ENCODE results near the gene SLC9A9. TPM values are rescaled to one million over a fixed set of nuclear protein-coding genes. Genes with fewer than 3 reads are reported as not detected.

The SLC9A9 gene
- polyA plus RNA-seq, 1 of the 3 experiments (the other 2 are of a cell fraction): 0.05 TPM

GRCh38 chr3:143769616-143770015 is 78.7 kb downstream of the SLC9A9 start:
- Histone ChIP-seq H3K4me2 (no peak overlapping the region), H4K20me1 (ENCODE audit: insufficient read depth) (no peaks in the 10 kb centered on the region), H3F3A (replicated peaks; ENCODE audit: insufficient read depth) (no peaks in the 10 kb centered on the region), H2AFZ (ENCODE audit: low read depth) (no peak overlapping the region), H3K9me2 (no peaks in the 10 kb centered on the region), H3K9me3 (no peaks in the 10 kb centered on the region), H3K27ac (ENCODE audit: low read depth in 2 of 2, low read length in 1 of 2) (no peak overlapping the region), H3K36me3 (replicated peaks in 1 of 2; ENCODE audit: control insufficient read depth in 1 of 2, insufficient read depth in 2 of 2, low read length in 1 of 2) (no peaks in the 10 kb centered on the region), H3K9ac (no peak overlapping the region), H3K79me2 (ENCODE audit: insufficient read depth) (no peaks in the 10 kb centered on the region), H3K4me1 (ENCODE audit: control insufficient read depth in 1 of 2, insufficient read depth in 2 of 2, low read depth in 1 of 2, low read length in 1 of 2) (no peaks in the 10 kb centered on the region), H3K27me3 (ENCODE audit: insufficient read depth) (peaks cover 5% of the 10 kb centered on the region; the same call in 1 of the 2 replicates), H3K4me3 (ENCODE audit: low read depth in 2 of 2, low read length in 1 of 2) (no peak overlapping the region)
- ChIA-PET POLR2A (no interaction called here), CTCF (no interaction called here)
- no peak for TF ChIP-seq NRF1 (IDR thresholded peaks at IDR 0.05; ENCODE audit: low read depth, low read length)
- no peak for TF ChIP-seq CHD2 (IDR thresholded peaks at IDR 0.05; ENCODE audit: low read length, partially characterized antibody)
- no peak for TF ChIP-seq TAF1 (IDR thresholded peaks at IDR 0.05; ENCODE audit: borderline replicate concordance, low read depth, low read length)
- no peak for TF ChIP-seq ZBTB33 (IDR thresholded peaks at IDR 0.05; ENCODE audit: borderline replicate concordance, low read depth)
- TF ChIP-seq FOXM1 (IDR thresholded peaks at IDR 0.05; ENCODE audit: low read depth): no peak
- 0% methylated on average over 1 of the region's 1 CpG for WGBS (ENCODE audit: low lambda C conversion rate)
- no peak for DNase-seq

- no peak for DNase-seq
- Histone ChIP-seq H3K4me1 (ENCODE audit: control insufficient read depth in 1 of 2, insufficient read depth in 2 of 2, low read depth in 1 of 2, low read length in 1 of 2) (no peaks in the 10 kb centered on the region), H3K9me3 (no peaks in the 10 kb centered on the region), H3K27me3 (ENCODE audit: insufficient read depth) (no peaks in the 10 kb centered on the region), H3K4me2 (no peak overlapping the region), H3K36me3 (replicated peaks in 1 of 2; ENCODE audit: control insufficient read depth in 1 of 2, insufficient read depth in 2 of 2, low read length in 1 of 2) (no peaks in the 10 kb centered on the region), H3K79me2 (ENCODE audit: insufficient read depth) (no peaks in the 10 kb centered on the region), H3F3A (replicated peaks; ENCODE audit: insufficient read depth) (no peaks in the 10 kb centered on the region), H3K9ac (no peak overlapping the region), H3K9me2 (no peaks in the 10 kb centered on the region), H4K20me1 (ENCODE audit: insufficient read depth) (no peaks in the 10 kb centered on the region), H3K4me3 (ENCODE audit: low read depth in 2 of 2, low read length in 1 of 2) (no peak overlapping the region), H2AFZ (ENCODE audit: low read depth) (no peak overlapping the region), H3K27ac (ENCODE audit: low read depth in 2 of 2, low read length in 1 of 2) (no peak overlapping the region)
- 5% methylated on average over 1 of the region's 1 CpG for WGBS (ENCODE audit: low lambda C conversion rate)
- CTCF ChIA-PET: no interaction called here
- no peak for TF ChIP-seq FOXJ3 (CRISPR knock-in tag; IDR thresholded peaks at IDR 0.05)
- TF ChIP-seq MAX (IDR thresholded peaks at IDR 0.05; ENCODE audit: low read depth): no peak
- TF ChIP-seq RFX5 (IDR thresholded peaks at IDR 0.05; ENCODE audit: low read length): no peak
- no peak for TF ChIP-seq RXRA (IDR thresholded peaks at IDR 0.05; ENCODE audit: borderline replicate concordance, low read depth)
- no peak for TF ChIP-seq TAF1 (IDR thresholded peaks at IDR 0.05; ENCODE audit: borderline replicate concordance, low read depth, low read length)
- TF ChIP-seq MEF2A (IDR thresholded peaks at IDR 0.05; ENCODE audit: borderline replicate concordance, low read depth): no peak
- no peak for TF ChIP-seq CHD2 (IDR thresholded peaks at IDR 0.05; ENCODE audit: low read length, partially characterized antibody)
- no peak for TF ChIP-seq RCOR1 (IDR thresholded peaks at IDR 0.05; ENCODE audit: low read length)
- TF ChIP-seq TCF12 (IDR thresholded peaks at IDR 0.05): no peak
- no peak for TF ChIP-seq RAD21 (IDR thresholded peaks at IDR 0.05; ENCODE audit: low read length)
- no peak for TF ChIP-seq EP300 (IDR thresholded peaks at IDR 0.05; ENCODE audit: borderline replicate concordance in 1 of 2, low read depth in 1 of 2, low read length in 1 of 2)
- no peak for TF ChIP-seq NFIC (IDR thresholded peaks at IDR 0.05; ENCODE audit: borderline replicate concordance)
- POLR2A ChIA-PET: no interaction called here
Measured at GRCh38 chr3:143764840-143765239, 83.4 kb downstream of the SLC9A9 start.

All from SK-N-SH (cell line).